Keratinocyte (primary cell): ENCODE results near the gene RGCC. TPM values are rescaled to one million over a fixed set of nuclear protein-coding genes. Genes with fewer than 3 reads are reported as not detected.

ENCODE experiments used
- DNase-seq: peaks from one replicate; pipeline ENCODE4 v3.0.0-alpha.2; 2011; ENCODE audit warnings: low read depth, missing footprints, low spot score
- FAIRE-seq: peaks from 2 replicates; lab custom pipeline; 2011; peaks lifted over from hg19 to GRCh38; lab: Jason Lieb, UNC
- H2AFZ ChIP-seq: 2 replicates; pipeline ENCODE4 v1.6.0; 2012; ENCODE audit warnings: low read length, control low read depth, inconsistent platforms; ENCODE audit not compliant: control insufficient read depth
- H3K27ac ChIP-seq: 2 replicates; pipeline ENCODE4 v1.5.1; 2011; ENCODE audit warnings: low read length; ENCODE audit not compliant: control insufficient read depth, insufficient read depth
- H3K27me3 ChIP-seq: 3 replicates; pipeline ENCODE4 v1.6.0; 2011; ENCODE audit warnings: low read length; ENCODE audit not compliant: control insufficient read depth, insufficient read depth; ENCODE audit errors: extremely low read depth
- H3K36me3 ChIP-seq, 2 experiments: 2 replicates in 1 of 2; 3 replicates in 1 of 2; pipeline ENCODE4 v1.5.1; 2011; ENCODE audit warnings: low read length in 2 of 2, mild to moderate bottlenecking in 1 of 2; ENCODE audit not compliant: control insufficient read depth in 2 of 2, insufficient read depth in 2 of 2; ENCODE audit errors: extremely low read depth in 1 of 2
- H3K4me1 ChIP-seq: 3 replicates; pipeline ENCODE4 v1.5.1; 2011; ENCODE audit warnings: low read length; ENCODE audit not compliant: control insufficient read depth, insufficient read depth; ENCODE audit errors: extremely low read depth
- H3K4me2 ChIP-seq: 3 replicates; pipeline ENCODE4 v1.6.0; 2011; ENCODE audit warnings: low read depth, low read length; ENCODE audit not compliant: control insufficient read depth, insufficient read depth; ENCODE audit errors: extremely low read depth
- H3K4me3 ChIP-seq, 3 experiments: fragments of 200-600 bp in 1 of 3; sonication (generic) in 1 of 3; 2 replicates in 2 of 3; 3 replicates in 1 of 3; pipeline ENCODE4 v1.5.1; 2011 to 2016; ENCODE audit warnings: low read length in 3 of 3, mild to moderate bottlenecking in 3 of 3, control low read depth in 2 of 3, inconsistent platforms in 1 of 3, low read depth in 1 of 3, mixed read lengths in 1 of 3, mixed run types in 1 of 3, moderate library complexity in 1 of 3; ENCODE audit not compliant: control insufficient read depth in 2 of 3, insufficient read depth in 2 of 3; ENCODE audit errors: extremely low read depth in 1 of 3
- H3K79me2 ChIP-seq: 2 replicates; pipeline ENCODE4 v1.6.0; 2012; ENCODE audit warnings: low read length; ENCODE audit not compliant: control insufficient read depth, insufficient read depth
- H3K9ac ChIP-seq: 3 replicates; pipeline ENCODE4 v1.6.0; 2011; ENCODE audit warnings: low read length; ENCODE audit not compliant: control insufficient read depth, insufficient read depth; ENCODE audit errors: extremely low read depth
- H3K9me1 ChIP-seq: 3 replicates; pipeline ENCODE4 v1.6.0; 2011; ENCODE audit warnings: low read length; ENCODE audit not compliant: control insufficient read depth, insufficient read depth; ENCODE audit errors: extremely low read depth
- H3K9me3 ChIP-seq: 2 replicates; pipeline ENCODE4 v1.5.1; 2012; ENCODE audit warnings: low read depth, low read length; ENCODE audit not compliant: control insufficient read depth
- H4K20me1 ChIP-seq: 3 replicates; pipeline ENCODE4 v1.6.0; 2011; ENCODE audit warnings: low read length; ENCODE audit not compliant: control insufficient read depth, insufficient read depth; ENCODE audit errors: extremely low read depth
- EZH2 ChIP-seq: IDR thresholded peaks from one replicate; pipeline ENCODE4 v1.6.1; 2012; ENCODE audit warnings: inconsistent platforms, mild to moderate bottlenecking, low read length, moderate library complexity
- dilution Hi-C: fragments of 300-500 bp; cut with MboI; formaldehyde crosslinking; loops from one replicate; pipeline ENCODE4 v1.7.0; 2020; ENCODE audit warnings: low sequenced_read_pairs; ENCODE audit not compliant: extremely low pct_ligation_motif_present
- polyA plus RNA-seq, 5 experiments: library from polyadenylated mRNA; depleted of rRNA in 3 of 5; stranded (reverse) in 3 of 5; stranded (forward) in 1 of 5; unstranded in 1 of 5; fragments of >200 nt; gene quantifications; 1 replicate in 1 of 5; 2 replicates in 3 of 5; 3 replicates in 1 of 5; pipeline versions ENCODE4 v1.2.1 to v1.2.3, GENCODE V29; 2011 to 2012; ENCODE audit warnings: missing spikeins in 2 of 5, low read depth in 1 of 5, low replicate concordance in 1 of 5
- TF ChIP-seq, protein P1 (sequence below), 3 experiments: IDR thresholded peaks in 1 of 3; conservative IDR thresholded peaks in 1 of 3; optimal IDR thresholded peaks in 1 of 3; 2 replicates in 2 of 3; 3 replicates in 1 of 3; pipeline versions ENCODE3 to v1.5.1; 2011; ENCODE audit warnings: low read length in 3 of 3, mild to moderate bottlenecking in 3 of 3, moderate library complexity in 2 of 3, control low read depth in 1 of 3, inconsistent platforms in 1 of 3; ENCODE audit not compliant: insufficient read depth in 2 of 3; ENCODE audit errors: extremely low read depth in 1 of 3

The RGCC gene
- polyA plus RNA-seq, 1 donor (not counting 4 experiments of a cell fraction or from before 2014, with no cell fraction given), result 1.5 TPM

GRCh38 chr13:41457589-41458186, 338 bp downstream of the RGCC start:
- Histone ChIP-seq H3K36me3 (no peaks in the 10 kb centered on the region), H2AFZ (peak overlapping the region; percentile 76), H3K9me1 (no peaks in the 10 kb centered on the region), H3K9ac (peak overlapping the region; percentile 52), H3K79me2 (no peaks in the 10 kb centered on the region), H3K4me3 (peak overlapping the region; percentile 35 to 67 (median 59)), H3K4me2 (peak overlapping the region; percentile 91), H3K27me3 (peaks cover 35% of the 10 kb centered on the region), H4K20me1 (no peaks in the 10 kb centered on the region), H3K27ac (no peak overlapping the region), H3K4me1 (peaks cover 24% of the 10 kb centered on the region), H3K9me3 (no peaks in the 10 kb centered on the region)
- FAIRE-seq, result no peak
- dilution Hi-C loops, result no loop called here
- no peak for DNase-seq
- TF ChIP-seq, protein P1, sequence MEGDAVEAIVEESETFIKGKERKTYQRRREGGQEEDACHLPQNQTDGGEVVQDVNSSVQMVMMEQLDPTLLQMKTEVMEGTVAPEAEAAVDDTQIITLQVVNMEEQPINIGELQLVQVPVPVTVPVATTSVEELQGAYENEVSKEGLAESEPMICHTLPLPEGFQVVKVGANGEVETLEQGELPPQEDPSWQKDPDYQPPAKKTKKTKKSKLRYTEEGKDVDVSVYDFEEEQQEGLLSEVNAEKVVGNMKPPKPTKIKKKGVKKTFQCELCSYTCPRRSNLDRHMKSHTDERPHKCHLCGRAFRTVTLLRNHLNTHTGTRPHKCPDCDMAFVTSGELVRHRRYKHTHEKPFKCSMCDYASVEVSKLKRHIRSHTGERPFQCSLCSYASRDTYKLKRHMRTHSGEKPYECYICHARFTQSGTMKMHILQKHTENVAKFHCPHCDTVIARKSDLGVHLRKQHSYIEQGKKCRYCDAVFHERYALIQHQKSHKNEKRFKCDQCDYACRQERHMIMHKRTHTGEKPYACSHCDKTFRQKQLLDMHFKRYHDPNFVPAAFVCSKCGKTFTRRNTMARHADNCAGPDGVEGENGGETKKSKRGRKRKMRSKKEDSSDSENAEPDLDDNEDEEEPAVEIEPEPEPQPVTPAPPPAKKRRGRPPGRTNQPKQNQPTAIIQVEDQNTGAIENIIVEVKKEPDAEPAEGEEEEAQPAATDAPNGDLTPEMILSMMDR (optimal IDR thresholded peaks at IDR 0.05 in 1 of 3, IDR thresholded peaks at IDR 0.05 in 1 of 3, conservative IDR thresholded peaks at IDR 0.05 in 1 of 3; ENCODE audit: extremely low read depth in 1 of 3, insufficient read depth in 2 of 3, low read length in 3 of 3), result no peak
- TF ChIP-seq EZH2, result peak; percentile 67

DNA sequence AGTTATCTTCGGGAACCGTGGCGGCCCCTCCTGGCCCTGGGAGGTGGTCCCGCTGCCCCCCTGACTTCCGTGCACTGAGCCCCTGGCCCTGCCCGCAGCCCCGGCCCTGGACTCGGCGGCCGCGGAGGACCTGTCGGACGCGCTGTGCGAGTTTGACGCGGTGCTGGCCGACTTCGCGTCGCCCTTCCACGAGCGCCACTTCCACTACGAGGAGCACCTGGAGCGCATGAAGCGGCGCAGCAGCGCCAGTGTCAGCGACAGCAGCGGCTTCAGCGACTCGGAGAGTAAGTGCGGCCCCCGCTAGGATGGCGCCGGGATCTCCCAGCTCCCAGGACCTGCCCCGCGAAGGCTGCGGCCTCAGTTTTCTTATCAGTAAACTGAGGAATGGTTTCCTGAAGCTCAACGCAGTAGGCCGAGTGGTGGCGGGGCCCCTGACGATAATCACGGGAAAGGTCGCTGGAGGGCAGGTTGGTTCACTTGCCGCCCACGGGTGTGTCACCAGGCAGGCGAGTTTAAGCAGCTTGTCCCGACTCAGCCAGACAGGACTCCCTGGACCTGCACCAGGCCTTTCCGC, 924 bp downstream of the RGCC start:
- FAIRE-seq (no peak), DNase-seq (no peak)
- no peaks in the 10 kb centered on the region for H3K9me1 ChIP-seq
- H3K27me3 ChIP-seq, result peaks cover 35% of the 10 kb centered on the region
- TF ChIP-seq, protein P1 (optimal IDR thresholded peaks at IDR 0.05 in 1 of 3, IDR thresholded peaks at IDR 0.05 in 1 of 3, conservative IDR thresholded peaks at IDR 0.05 in 1 of 3; ENCODE audit: extremely low read depth in 1 of 3, insufficient read depth in 2 of 3, low read length in 3 of 3), result no peak
- TF ChIP-seq EZH2, result peak; percentile 59
- H3K4me3 ChIP-seq, result peak overlapping the region; percentile 35 to 67 (median 59)
- H3K4me1 ChIP-seq, result peaks cover 24% of the 10 kb centered on the region
- H3K79me2 ChIP-seq, result no peaks in the 10 kb centered on the region
- H4K20me1 ChIP-seq, result no peaks in the 10 kb centered on the region
- no peak overlapping the region for H3K27ac ChIP-seq
- H3K9me3 ChIP-seq, result no peaks in the 10 kb centered on the region
- H3K9ac ChIP-seq, result peak overlapping the region; percentile 52
- no peaks in the 10 kb centered on the region for H3K36me3 ChIP-seq
- H3K4me2 ChIP-seq, result peak overlapping the region; percentile 91
- H2AFZ ChIP-seq, result peak overlapping the region; percentile 76
- dilution Hi-C loops, result no loop called here
